GM12801 (cell line): ENCODE data around the gene ADAM23.

ENCODE experiments used
- TF ChIP-seq, protein P1 (sequence below): IDR thresholded peaks from one replicate; pipeline ENCODE4 v1.5.1; 2011; ENCODE audit warnings: control low read depth; ENCODE audit not compliant: insufficient read length; ENCODE audit errors: extremely low read depth

The ADAM23 gene

DNA sequence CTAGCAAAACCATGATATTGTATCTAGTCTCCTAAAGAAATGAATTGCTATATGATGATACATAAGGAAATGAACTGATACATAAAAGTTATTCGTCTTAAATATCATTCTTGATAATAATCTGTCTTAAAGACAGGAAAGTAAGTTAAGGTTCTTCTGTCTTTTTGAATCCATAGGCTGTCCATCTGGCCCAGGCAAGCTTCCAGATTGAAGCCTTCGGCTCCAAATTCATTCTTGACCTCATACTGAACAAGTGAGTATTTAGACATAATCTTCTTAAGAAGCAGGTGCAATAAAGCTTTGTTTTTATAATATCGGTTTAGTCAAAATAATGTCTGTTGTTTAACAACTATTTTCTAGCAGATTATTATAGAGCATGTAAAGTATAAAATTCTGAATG, 37.7 kb downstream of the ADAM23 start:
- TF ChIP-seq, protein P1, sequence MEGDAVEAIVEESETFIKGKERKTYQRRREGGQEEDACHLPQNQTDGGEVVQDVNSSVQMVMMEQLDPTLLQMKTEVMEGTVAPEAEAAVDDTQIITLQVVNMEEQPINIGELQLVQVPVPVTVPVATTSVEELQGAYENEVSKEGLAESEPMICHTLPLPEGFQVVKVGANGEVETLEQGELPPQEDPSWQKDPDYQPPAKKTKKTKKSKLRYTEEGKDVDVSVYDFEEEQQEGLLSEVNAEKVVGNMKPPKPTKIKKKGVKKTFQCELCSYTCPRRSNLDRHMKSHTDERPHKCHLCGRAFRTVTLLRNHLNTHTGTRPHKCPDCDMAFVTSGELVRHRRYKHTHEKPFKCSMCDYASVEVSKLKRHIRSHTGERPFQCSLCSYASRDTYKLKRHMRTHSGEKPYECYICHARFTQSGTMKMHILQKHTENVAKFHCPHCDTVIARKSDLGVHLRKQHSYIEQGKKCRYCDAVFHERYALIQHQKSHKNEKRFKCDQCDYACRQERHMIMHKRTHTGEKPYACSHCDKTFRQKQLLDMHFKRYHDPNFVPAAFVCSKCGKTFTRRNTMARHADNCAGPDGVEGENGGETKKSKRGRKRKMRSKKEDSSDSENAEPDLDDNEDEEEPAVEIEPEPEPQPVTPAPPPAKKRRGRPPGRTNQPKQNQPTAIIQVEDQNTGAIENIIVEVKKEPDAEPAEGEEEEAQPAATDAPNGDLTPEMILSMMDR: no peak

GRCh38 chr2:206482123-206482522, 38.8 kb downstream of the ADAM23 start:
- TF ChIP-seq, protein P1: no peak

- TF ChIP-seq, protein P1: no peak
These were observed 39.3 kb downstream of the ADAM23 start for GRCh38 chr2:206482633-206483032.

DNA sequence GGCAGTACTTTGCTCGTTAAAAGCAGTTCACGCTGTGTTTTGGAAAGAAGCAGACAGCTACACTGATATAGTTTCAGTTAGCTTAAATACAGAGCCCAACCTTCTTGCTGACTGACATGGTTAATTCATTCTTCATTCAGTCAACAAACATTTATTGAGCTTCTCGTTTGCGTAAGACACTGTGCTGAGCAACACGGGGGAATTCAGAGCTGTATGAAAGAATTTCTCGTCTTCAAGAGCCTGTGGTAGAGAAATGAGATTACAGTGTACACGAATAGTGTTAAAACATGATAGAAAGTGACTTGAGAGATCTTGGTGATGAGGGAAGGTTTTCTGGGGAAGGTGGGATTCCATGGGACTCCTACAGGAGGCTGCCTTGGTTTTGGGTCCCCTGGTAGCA, 44.7 kb downstream of the ADAM23 start:
- TF ChIP-seq, protein P1: no peak

DNA sequence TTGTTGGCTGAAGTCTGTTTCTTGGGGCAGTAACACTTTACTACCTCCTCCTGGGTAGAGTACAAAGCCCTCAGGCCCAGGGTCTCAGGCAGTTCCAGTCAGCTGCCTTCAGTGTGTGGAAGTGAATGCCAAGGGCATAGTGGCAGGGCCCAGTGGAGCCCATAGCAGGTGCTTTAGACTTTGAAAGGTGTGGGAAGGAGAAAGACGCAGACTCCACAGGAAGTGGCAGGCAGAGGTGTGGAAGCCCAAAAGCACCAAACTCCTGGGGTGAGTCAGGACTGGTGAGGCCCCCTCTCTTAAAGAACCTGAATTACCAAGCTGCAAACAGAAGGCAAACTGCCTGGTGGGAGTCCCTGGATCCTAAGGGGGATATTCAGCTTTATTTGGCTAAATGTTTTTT, 45.3 kb downstream of the ADAM23 start:
- TF ChIP-seq, protein P1: no peak

- TF ChIP-seq, protein P1: no peak
These were observed 50.7 kb downstream of the ADAM23 start for GRCh38 chr2:206494061-206494460.

- TF ChIP-seq, protein P1: no peak
These were observed 59.4 kb downstream of the ADAM23 start for GRCh38 chr2:206502729-206503128.

DNA sequence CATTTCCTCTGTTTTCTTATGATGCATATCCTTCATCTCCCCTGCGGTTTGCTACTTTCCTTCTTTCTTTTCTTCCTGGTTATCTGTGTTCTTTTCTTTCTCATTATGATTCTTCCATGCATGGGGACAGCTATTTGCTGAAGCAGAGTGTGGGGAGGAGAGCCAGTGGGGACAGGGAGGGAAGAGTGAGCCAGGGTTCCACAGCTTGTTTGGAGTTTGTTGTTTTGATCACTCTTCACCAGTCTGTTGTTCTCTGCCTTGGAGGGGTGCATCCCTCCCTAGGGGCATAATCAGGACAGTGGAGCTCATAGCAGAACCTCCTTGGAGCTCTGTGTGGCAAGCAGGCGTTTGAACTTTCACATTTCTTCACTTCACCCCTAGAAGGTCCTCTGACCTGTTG, 68.0 kb downstream of the ADAM23 start:
- TF ChIP-seq, protein P1: no peak
